Measurements from ENCODE around the gene BAHCC1. TPM values are rescaled to one million over a fixed set of nuclear protein-coding genes. Genes with fewer than 3 reads are reported as not detected.

BAHCC1 gene
- total RNA-seq, 2 donors from 2014 or later: 5.8 to 12.7 TPM

- Histone ChIP-seq H3K27me3 (no peaks in the 10 kb centered on the region), H3K27ac (peak overlapping the region; percentile 97 to 98), H3K9me3 (no peaks in the 10 kb centered on the region), H3K36me3 (no peaks in the 10 kb centered on the region), H3K4me3 (no peak overlapping the region), H3K4me1 (peaks cover 0 to 61% of the 10 kb centered on the region in 2 donors)
- TF ChIP-seq, protein P1, sequence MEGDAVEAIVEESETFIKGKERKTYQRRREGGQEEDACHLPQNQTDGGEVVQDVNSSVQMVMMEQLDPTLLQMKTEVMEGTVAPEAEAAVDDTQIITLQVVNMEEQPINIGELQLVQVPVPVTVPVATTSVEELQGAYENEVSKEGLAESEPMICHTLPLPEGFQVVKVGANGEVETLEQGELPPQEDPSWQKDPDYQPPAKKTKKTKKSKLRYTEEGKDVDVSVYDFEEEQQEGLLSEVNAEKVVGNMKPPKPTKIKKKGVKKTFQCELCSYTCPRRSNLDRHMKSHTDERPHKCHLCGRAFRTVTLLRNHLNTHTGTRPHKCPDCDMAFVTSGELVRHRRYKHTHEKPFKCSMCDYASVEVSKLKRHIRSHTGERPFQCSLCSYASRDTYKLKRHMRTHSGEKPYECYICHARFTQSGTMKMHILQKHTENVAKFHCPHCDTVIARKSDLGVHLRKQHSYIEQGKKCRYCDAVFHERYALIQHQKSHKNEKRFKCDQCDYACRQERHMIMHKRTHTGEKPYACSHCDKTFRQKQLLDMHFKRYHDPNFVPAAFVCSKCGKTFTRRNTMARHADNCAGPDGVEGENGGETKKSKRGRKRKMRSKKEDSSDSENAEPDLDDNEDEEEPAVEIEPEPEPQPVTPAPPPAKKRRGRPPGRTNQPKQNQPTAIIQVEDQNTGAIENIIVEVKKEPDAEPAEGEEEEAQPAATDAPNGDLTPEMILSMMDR (IDR thresholded peaks at IDR 0.05): no peak
- DNase-seq (ENCODE audit: low spot score): no peak
Observed at GRCh38 chr17:81388612-81389367, 6.5 kb upstream of the BAHCC1 start.

DNA sequence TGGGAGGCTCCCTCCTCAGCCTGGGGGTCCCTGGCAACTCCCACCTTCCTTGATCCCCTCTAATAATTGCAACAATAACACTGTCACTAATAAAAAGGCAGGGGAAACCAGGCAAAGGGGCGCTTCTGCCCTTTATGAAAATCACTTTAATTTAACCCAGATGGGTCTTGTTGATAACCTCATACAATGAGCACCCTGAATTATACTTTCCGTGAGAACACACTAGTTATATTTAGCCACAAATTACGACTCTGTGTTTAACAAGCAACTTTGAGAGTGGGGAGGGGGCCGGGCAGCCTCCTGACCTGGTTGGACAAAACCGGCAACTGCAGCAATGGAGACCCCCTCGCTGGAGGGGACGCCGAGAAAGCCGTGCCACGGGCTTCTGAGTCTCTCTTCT, 5.7 kb upstream of the BAHCC1 start:
- H3K36me3 ChIP-seq: no peaks in the 10 kb centered on the region
- TF ChIP-seq, protein P1 (IDR thresholded peaks at IDR 0.05): no peak
- no peak for DNase-seq (ENCODE audit: low spot score)
- peaks cover 0 to 67% of the 10 kb centered on the region in 2 donors for H3K4me1 ChIP-seq
- H3K9me3 ChIP-seq: no peaks in the 10 kb centered on the region
- H3K27me3 ChIP-seq: no peaks in the 10 kb centered on the region
- peak overlapping the region; percentile 97 to 98 for H3K27ac ChIP-seq
- no peak overlapping the region for H3K4me3 ChIP-seq

DNA sequence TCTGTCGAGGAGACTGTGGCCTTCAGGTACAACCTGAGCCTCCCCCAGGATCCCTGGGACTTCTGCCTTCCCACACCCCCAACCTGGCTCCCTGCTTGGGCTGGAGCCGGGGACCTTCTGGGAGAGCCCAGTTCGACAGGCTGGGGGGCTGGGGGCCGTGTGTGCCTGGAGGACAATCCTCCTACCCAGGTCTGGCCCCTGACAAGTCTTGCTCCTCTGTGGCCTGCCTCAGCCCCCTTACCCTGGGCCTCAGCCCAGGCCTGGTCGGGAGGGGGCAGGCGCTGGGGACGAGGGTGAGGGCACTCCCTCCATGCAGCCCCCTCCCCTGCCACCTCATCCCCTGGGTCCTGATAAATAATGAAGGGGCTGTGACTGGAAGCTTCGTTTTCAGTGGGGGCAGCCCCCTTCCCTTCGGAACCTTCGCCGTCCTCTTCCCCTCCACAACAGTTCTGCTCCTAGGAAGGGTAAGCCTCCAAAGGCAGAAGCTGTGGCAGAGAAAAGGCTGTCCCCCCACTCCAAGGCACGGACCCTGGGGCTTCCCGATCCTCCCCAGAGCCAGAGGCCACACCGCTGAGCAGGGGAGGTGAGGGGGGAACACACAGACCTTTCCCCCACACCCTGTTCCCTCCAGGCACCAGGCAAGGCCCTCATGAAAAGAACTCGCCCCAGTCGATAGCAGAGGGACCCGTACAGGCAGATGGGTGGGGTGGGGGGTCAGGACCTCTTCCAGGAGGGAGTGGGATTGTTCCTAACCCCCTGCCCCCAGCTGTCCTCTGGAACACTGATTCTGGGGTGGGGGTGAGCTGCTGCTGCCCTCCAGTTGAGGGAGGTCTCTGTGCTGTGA, 5.0 kb upstream of the BAHCC1 start:
- TF ChIP-seq, protein P1 (IDR thresholded peaks at IDR 0.05): no peak
- Histone ChIP-seq H3K4me1 (peaks cover 0 to 72% of the 10 kb centered on the region in 2 donors), H3K36me3 (no peaks in the 10 kb centered on the region), H3K4me3 (no peak overlapping the region), H3K27me3 (no peaks in the 10 kb centered on the region), H3K27ac (peak overlapping the region; percentile 97 to 98), H3K9me3 (no peaks in the 10 kb centered on the region)
- DNase-seq (ENCODE audit: low spot score): no peak

DNA sequence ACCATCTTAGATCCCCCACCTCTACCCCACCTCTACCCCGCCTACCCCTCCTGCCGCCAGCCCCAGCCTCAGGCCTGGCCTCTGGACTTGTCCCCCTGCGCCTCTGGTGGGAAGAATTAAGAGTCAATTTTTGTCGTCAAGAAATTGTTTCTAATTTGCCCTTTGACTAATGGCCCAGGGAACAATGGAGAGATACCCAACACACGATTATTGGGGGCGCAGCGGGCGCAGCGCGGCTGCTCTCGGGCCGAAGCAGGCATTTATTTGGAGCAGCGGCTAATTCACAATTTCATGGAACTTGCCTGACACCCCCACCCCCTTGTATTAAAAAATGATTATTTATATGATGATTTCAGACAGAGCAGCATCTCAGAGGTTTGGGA, 4.4 kb upstream of the BAHCC1 start:
- H3K27ac ChIP-seq: peak overlapping the region; percentile 97 to 98
- peaks cover 0 to 72% of the 10 kb centered on the region in 2 donors for H3K4me1 ChIP-seq
- H3K27me3 ChIP-seq: no peaks in the 10 kb centered on the region
- no peaks in the 10 kb centered on the region for H3K36me3 ChIP-seq
- TF ChIP-seq, protein P1 (IDR thresholded peaks at IDR 0.05): no peak
- no peaks in the 10 kb centered on the region for H3K9me3 ChIP-seq
- H3K4me3 ChIP-seq: no peak overlapping the region
- DNase-seq (ENCODE audit: low spot score): no peak

DNA sequence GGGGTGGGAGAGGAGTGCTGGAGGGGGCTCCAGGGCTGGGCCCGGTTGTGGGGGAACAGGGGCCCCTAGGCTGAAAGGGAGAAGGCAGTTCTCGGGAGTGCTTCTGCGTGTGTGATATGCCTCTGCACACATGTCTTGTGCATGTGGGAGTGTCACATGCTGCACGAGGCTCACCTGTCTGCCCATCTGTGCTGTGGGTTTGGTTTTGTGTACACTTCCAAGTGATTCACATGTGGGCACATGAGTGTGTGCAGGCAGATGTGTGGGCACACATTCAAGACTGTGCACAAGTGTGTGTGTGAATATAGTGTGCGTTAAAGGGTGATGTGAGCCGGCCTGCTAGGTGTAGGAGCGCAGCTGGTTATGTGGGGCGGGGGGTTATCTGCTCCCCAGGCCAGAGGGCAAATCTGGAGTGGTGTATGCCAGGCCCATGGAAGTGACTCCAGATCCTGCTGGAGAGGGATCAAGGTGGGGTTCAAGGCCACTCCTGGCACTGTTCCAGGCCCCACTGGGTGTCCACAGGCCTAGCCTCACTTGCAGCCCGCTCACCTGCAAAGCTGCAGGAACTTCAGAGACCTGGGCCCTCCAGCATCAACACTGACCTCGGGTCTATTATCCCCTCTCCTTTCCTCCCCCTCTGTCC, 3.8 kb upstream of the BAHCC1 start:
- Histone ChIP-seq H3K27ac (peak overlapping the region; percentile 97 to 98), H3K4me3 (peak overlapping the region in 1 of 2 donors; percentile 77), H3K36me3 (no peaks in the 10 kb centered on the region), H3K4me1 (peaks cover 0 to 69% of the 10 kb centered on the region in 2 donors), H3K27me3 (no peaks in the 10 kb centered on the region), H3K9me3 (no peaks in the 10 kb centered on the region)
- DNase-seq (ENCODE audit: low spot score): no peak
- TF ChIP-seq, protein P1 (IDR thresholded peaks at IDR 0.05): no peak
